Caco-2 (cell line): ENCODE measurements around the gene CCL2. TPM values are rescaled to one million over a fixed set of nuclear protein-coding genes. Genes with fewer than 3 reads are reported as not detected.

ENCODE experiments used
- BruUV-seq: library from RNA; stranded (reverse); fragments of 400-500 nt; replicated peaks from 2 replicates; lab custom pipeline; 2021; lab: Mats Ljungman, UMichigan
- CTCF ChIA-PET: fragments of 300-600 bp; sonication (Branson Sonifier 250); formaldehyde crosslinking; loops from one replicate; lab custom pipeline; 2022; ENCODE audit warnings: antibody characterized with exemption; lab: Charles Lee
- POLR2A ChIA-PET: fragments of 300-600 bp; sonication (Branson Sonifier 250); formaldehyde crosslinking; loops from one replicate; lab custom pipeline; 2022; ENCODE audit warnings: antibody characterized with exemption; lab: Charles Lee
- DNase-seq, 2 experiments: peaks; one replicate each; pipeline versions ENCODE4 v3.0.0 to v3.0.0-alpha.2; 2020 to 2022
- H3K27me3 ChIP-seq: replicated peaks from 2 replicates; pipeline ENCODE4 v1.6.0; 2011; ENCODE audit warnings: low read length; ENCODE audit not compliant: control insufficient read depth, insufficient read depth
- H3K36me3 ChIP-seq: 2 replicates; pipeline ENCODE4 v1.5.1; 2011; ENCODE audit warnings: low read length; ENCODE audit not compliant: control insufficient read depth, insufficient read depth
- H3K4me1 ChIP-seq: fragments of 250-450 bp; sonication (Bioruptor Pico); 2 replicates; pipeline ENCODE4 v1.5.1; 2020; ENCODE audit warnings: mild to moderate bottlenecking
- H3K4me3 ChIP-seq: 2 replicates; pipeline ENCODE4 v1.5.1; 2011; ENCODE audit warnings: low read depth, mild to moderate bottlenecking, control low read depth, low read length
- H3K9me3 ChIP-seq: fragments of 250-450 bp; sonication (Bioruptor Pico); 2 replicates; pipeline ENCODE4 v1.5.1; 2020; ENCODE audit warnings: mild to moderate bottlenecking, moderate library complexity
- H3K27ac Mint-ChIP-seq: one replicate; pipeline ENCODE4 v1.8.0; 2022; ENCODE audit warnings: mixed read lengths; ENCODE audit not compliant: unreplicated experiment
- H3K27me3 Mint-ChIP-seq: one replicate; pipeline ENCODE4 v1.8.0; 2022; ENCODE audit warnings: mixed read lengths; ENCODE audit not compliant: insufficient read depth, unreplicated experiment
- H3K36me3 Mint-ChIP-seq: one replicate; pipeline ENCODE4 v1.8.0; 2022; ENCODE audit warnings: mild to moderate bottlenecking, mixed read lengths; ENCODE audit not compliant: insufficient read depth, unreplicated experiment
- H3K4me1 Mint-ChIP-seq: one replicate; pipeline ENCODE4 v1.8.0; 2022; ENCODE audit warnings: low read depth, mixed read lengths; ENCODE audit not compliant: unreplicated experiment
- H3K4me3 Mint-ChIP-seq: one replicate; pipeline ENCODE4 v1.8.0; 2022; ENCODE audit warnings: mild to moderate bottlenecking, moderate library complexity, mixed read lengths; ENCODE audit not compliant: unreplicated experiment
- H3K9me3 Mint-ChIP-seq: one replicate; pipeline ENCODE4 v1.8.0; 2022; ENCODE audit warnings: mixed read lengths; ENCODE audit not compliant: unreplicated experiment
- intact Hi-C: fragments of 100-400 bp; cut with micrococcal nuclease; formaldehyde crosslinking; loops from one replicate; pipeline ENCODE4 v1.10.0; 2022; ENCODE audit not compliant: unreplicated experiment
- total RNA-seq: library from RNA; stranded (reverse); gene quantifications from 2 replicates; pipeline ENCODE4 v1.2.3, GENCODE V29; 2022
- TF ChIP-seq, protein P1 (sequence below), 2 experiments: fragments of 200-600 bp in 1 of 2; IDR thresholded peaks; 1 replicate in 1 of 2; 2 replicates in 1 of 2; pipeline versions ENCODE4 v1.5.1 to v1.8.0; 2011 to 2022; ENCODE audit warnings: antibody characterized with exemption in 1 of 2, control low read depth in 1 of 2, inconsistent platforms in 1 of 2, low read depth in 1 of 2, low read length in 1 of 2, mild to moderate bottlenecking in 1 of 2, moderate library complexity in 1 of 2; ENCODE audit not compliant: insufficient read depth in 1 of 2, severe bottlenecking in 1 of 2, unreplicated experiment in 1 of 2

The CCL2 gene
- total RNA-seq, 1 experiment from 2014 or later, result not detected

DNA sequence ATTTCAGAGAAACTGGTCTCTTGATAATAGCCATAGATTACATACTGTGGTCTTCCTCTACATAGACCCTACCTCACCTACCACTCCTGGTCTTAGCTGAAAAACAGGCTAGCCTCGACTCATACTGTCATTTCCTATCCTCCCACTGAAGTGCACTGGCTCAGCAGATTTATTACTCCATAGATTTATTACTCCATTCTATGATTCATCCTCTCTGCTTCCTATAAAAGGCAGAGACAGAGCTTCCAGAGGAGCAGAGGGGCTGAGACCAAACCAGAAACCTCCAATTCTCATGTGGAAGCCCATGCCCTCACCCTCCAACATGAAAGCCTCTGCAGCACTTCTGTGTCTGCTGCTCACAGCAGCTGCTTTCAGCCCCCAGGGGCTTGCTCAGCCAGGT, 14.9 kb downstream of the CCL2 start, which contains the start of gene CCL7:
Gene CCL7 (plus strand): TSS at position 253 of the 400 bp plus-strand sequence. CDS start 70 bp downstream, at position 323.
- CTCF ChIA-PET, result no interaction called here
- no peak within 1 kb of the TSS for H3K4me3 Mint-ChIP-seq

DNA sequence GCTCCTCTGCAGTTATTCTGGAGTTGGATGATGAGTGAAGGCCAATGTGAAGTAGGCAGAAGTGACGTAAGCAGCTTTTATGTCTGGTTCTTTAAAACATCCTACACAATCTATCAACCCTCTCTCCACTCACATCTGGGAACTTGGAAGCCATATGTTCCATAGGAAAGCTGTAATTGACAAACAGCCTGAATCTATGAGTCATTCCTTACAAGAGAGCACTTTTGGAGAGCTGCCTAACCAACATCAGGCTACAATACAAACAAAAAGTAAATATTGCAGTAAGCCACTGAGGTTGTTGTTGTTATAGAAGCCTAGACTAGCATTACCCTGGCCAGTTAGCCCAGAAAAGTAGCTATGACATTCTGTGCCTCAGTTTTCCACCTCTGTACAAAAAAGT, 20.8 kb downstream of the CCL2 start:
- Histone ChIP-seq H3K36me3 (no peaks in the 10 kb centered on the region), H3K9me3 (no peaks in the 10 kb centered on the region), H3K4me1 (no peaks in the 10 kb centered on the region), H3K27me3 (no peaks in the 10 kb centered on the region), H3K4me3 (no peak overlapping the region)
- Mint-ChIP-seq H3K27me3 (peaks cover 19% of the 10 kb centered on the region), H3K9me3 (no peaks in the 10 kb centered on the region), H3K36me3 (no peaks in the 10 kb centered on the region), H3K4me1 (no peaks in the 10 kb centered on the region), H3K4me3 (no peak overlapping the region), H3K27ac (no peak overlapping the region)
- DNase-seq, result no peak
- BruUV-seq, result no TSS peak
- ChIA-PET POLR2A (no interaction called here), CTCF (no interaction called here)
- TF ChIP-seq, protein P1, sequence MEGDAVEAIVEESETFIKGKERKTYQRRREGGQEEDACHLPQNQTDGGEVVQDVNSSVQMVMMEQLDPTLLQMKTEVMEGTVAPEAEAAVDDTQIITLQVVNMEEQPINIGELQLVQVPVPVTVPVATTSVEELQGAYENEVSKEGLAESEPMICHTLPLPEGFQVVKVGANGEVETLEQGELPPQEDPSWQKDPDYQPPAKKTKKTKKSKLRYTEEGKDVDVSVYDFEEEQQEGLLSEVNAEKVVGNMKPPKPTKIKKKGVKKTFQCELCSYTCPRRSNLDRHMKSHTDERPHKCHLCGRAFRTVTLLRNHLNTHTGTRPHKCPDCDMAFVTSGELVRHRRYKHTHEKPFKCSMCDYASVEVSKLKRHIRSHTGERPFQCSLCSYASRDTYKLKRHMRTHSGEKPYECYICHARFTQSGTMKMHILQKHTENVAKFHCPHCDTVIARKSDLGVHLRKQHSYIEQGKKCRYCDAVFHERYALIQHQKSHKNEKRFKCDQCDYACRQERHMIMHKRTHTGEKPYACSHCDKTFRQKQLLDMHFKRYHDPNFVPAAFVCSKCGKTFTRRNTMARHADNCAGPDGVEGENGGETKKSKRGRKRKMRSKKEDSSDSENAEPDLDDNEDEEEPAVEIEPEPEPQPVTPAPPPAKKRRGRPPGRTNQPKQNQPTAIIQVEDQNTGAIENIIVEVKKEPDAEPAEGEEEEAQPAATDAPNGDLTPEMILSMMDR (IDR thresholded peaks at IDR 0.05; ENCODE audit: insufficient read depth in 1 of 2, low read depth in 1 of 2, low read length in 1 of 2, severe bottlenecking in 1 of 2, unreplicated experiment in 1 of 2), result no peak
- intact Hi-C loops, result no loop called here

More for the DNA sequence above, 14.9 kb downstream of the CCL2 start, which contains the start of gene CCL7:
- H3K4me1 ChIP-seq, result no peaks in the 10 kb centered on the region
- BruUV-seq, result no TSS peak
- no peaks in the 10 kb centered on the region for H3K27me3 ChIP-seq
- no peaks in the 10 kb centered on the region for H3K36me3 ChIP-seq
- no peaks in the 10 kb centered on the region for H3K4me1 Mint-ChIP-seq
- H3K27ac Mint-ChIP-seq, result no peak within 1 kb of the TSS
- no peaks in the 10 kb centered on the region for H3K9me3 Mint-ChIP-seq
- H3K36me3 Mint-ChIP-seq, result no peaks in the 10 kb centered on the region
- intact Hi-C loops, result no loop called here
- POLR2A ChIA-PET, result no interaction called here
- H3K9me3 ChIP-seq, result no peaks in the 10 kb centered on the region
- H3K27me3 Mint-ChIP-seq, result peaks cover 9% of the 10 kb centered on the region
- no peak for DNase-seq
- TF ChIP-seq, protein P1 (IDR thresholded peaks at IDR 0.05; ENCODE audit: insufficient read depth in 1 of 2, low read depth in 1 of 2, low read length in 1 of 2, severe bottlenecking in 1 of 2, unreplicated experiment in 1 of 2), result no peak
- H3K4me3 ChIP-seq, result no peak within 1 kb of the TSS

DNA sequence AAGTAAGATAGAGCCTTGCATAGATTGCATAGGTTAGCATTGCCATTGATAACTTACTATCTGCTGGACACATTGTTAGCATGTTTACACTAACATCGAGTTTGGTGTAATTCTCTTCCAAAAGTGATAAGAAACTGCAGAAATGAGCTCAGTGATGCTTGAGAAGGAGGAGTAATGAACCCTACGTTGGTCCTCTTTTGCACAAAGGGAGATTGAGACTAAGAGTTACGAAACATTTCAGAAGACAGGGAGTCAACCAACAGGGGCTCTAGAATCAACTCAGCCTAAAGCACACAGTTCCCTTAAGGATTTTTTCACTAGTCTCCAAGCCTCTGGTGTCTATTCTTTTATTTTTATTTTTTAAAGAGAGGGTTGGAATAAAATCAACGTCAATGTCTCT, 21.7 kb downstream of the CCL2 start:
- H3K9me3 Mint-ChIP-seq, result no peaks in the 10 kb centered on the region
- no peak overlapping the region for H3K27ac Mint-ChIP-seq
- Histone ChIP-seq H3K4me1 (no peaks in the 10 kb centered on the region), H3K27me3 (no peaks in the 10 kb centered on the region), H3K9me3 (no peaks in the 10 kb centered on the region), H3K36me3 (no peaks in the 10 kb centered on the region), H3K4me3 (no peak overlapping the region)
- intact Hi-C loops, result no loop called here
- peaks cover 21% of the 10 kb centered on the region for H3K27me3 Mint-ChIP-seq
- BruUV-seq, result no TSS peak
- H3K4me1 Mint-ChIP-seq, result no peaks in the 10 kb centered on the region
- CTCF ChIA-PET, result no interaction called here
- no peak for DNase-seq
- no peak overlapping the region for H3K4me3 Mint-ChIP-seq
- TF ChIP-seq, protein P1 (IDR thresholded peaks at IDR 0.05; ENCODE audit: insufficient read depth in 1 of 2, low read depth in 1 of 2, low read length in 1 of 2, severe bottlenecking in 1 of 2, unreplicated experiment in 1 of 2), result no peak
- POLR2A ChIA-PET, result no interaction called here
- H3K36me3 Mint-ChIP-seq, result no peaks in the 10 kb centered on the region
